ENCODE data around the gene PLTP.

Gene PLTP

GRCh38 chr20:45898285-45898684 lies 13.7 kb downstream of the PLTP start:
- no peak for DNase-seq (ENCODE audit: low read depth, low spot score)

GRCh38 chr20:45897692-45898091 lies 14.3 kb downstream of the PLTP start:
- no peak for DNase-seq (ENCODE audit: low read depth, low spot score)

GRCh38 chr20:45897289-45897688 lies 14.7 kb downstream of the PLTP start:
- DNase-seq (ENCODE audit: low read depth, low spot score): no peak

GRCh38 chr20:45896641-45897161 lies 15.3 kb downstream of the PLTP start:
- no peak for DNase-seq (ENCODE audit: low read depth, low spot score)

- DNase-seq (ENCODE audit: low read depth, low spot score): no peak
Observed at GRCh38 chr20:45894797-45895196, 17.2 kb downstream of the PLTP start.

GRCh38 chr20:45893831-45894230 lies 18.1 kb downstream of the PLTP start:
- DNase-seq (ENCODE audit: low read depth, low spot score): no peak

GRCh38 chr20:45892828-45893500 lies 19.0 kb downstream of the PLTP start:
- no peak for DNase-seq (ENCODE audit: low read depth, low spot score)

- DNase-seq (ENCODE audit: low read depth, low spot score): no peak
Observed at GRCh38 chr20:45892049-45892825, 19.7 kb downstream of the PLTP start.

- DNase-seq (ENCODE audit: low read depth, low spot score): peak; percentile 61
Observed at GRCh38 chr20:45890985-45891983, 20.7 kb downstream of the PLTP start, which contains the start of the genes CTSA and NEURL2. TSS of gene CTSA (plus strand) at chr20:45891335. CDS start at chr20:45891569, 234 bp downstream. TSS of gene NEURL2 (minus strand) at chr20:45891208. CDS start at chr20:45890991, 217 bp downstream.

- peak; percentile 60 for DNase-seq (ENCODE audit: low read depth, low spot score)
Observed at GRCh38 chr20:45890077-45890984, 21.6 kb downstream of the PLTP start.

- no peak for DNase-seq (ENCODE audit: low read depth, low spot score)
Observed at GRCh38 chr20:45888681-45889080, 23.3 kb downstream of the PLTP start.

- DNase-seq (ENCODE audit: low read depth, low spot score): no peak
Observed at GRCh38 chr20:45887346-45887715, 24.6 kb downstream of the PLTP start, which contains the start of gene SPATA25. TSS of gene SPATA25 (minus strand) at chr20:45887622. CDS start at chr20:45887590, 32 bp downstream.

- DNase-seq (ENCODE audit: low read depth, low spot score): no peak
Observed at GRCh38 chr20:45886590-45887345, 25.2 kb downstream of the PLTP start.

GRCh38 chr20:45883100-45883469 lies 28.9 kb downstream of the PLTP start:
- no peak for DNase-seq (ENCODE audit: low read depth, low spot score)

GRCh38 chr20:45882469-45883099 lies 29.4 kb downstream of the PLTP start:
- no peak for DNase-seq (ENCODE audit: low read depth, low spot score)

GRCh38 chr20:45880988-45881788 lies 30.8 kb downstream of the PLTP start, which contains the start of gene ZSWIM1:
TSS of gene ZSWIM1 (plus strand) at chr20:45881227. CDS start at chr20:45882593, 1,366 bp downstream.
- DNase-seq (ENCODE audit: low read depth, low spot score): peak; percentile 96

- DNase-seq (ENCODE audit: low read depth, low spot score): no peak
Observed at GRCh38 chr20:45878076-45878761, 33.7 kb downstream of the PLTP start.

GRCh38 chr20:45874576-45874975 lies 37.4 kb downstream of the PLTP start:
- DNase-seq (ENCODE audit: low read depth, low spot score): no peak
